Left ventricle myocardium superior (tissue), 1 donor: ENCODE results near the gene SH3RF2. TPM values are rescaled to one million over a fixed set of nuclear protein-coding genes. Genes with fewer than 3 reads are reported as not detected.
A peak's percentile ranks its signal among the peaks of the same experiment; 100 is the strongest.
"Not testable (repeated sequence)": the region's sequence is repeated elsewhere in the genome, so short reads cannot be mapped to it uniquely, and the experiment has no call there.

Experiments used
- ATAC-seq: fragments of 200-7000 bp; cut with Tn5 transposase; one replicate; pipeline ENCODE4 v1.9.1; 2020; ENCODE audit warnings: mild to moderate bottlenecking, moderate library complexity
- DNase-seq: peaks from one replicate; pipeline ENCODE4 v3.0.0-alpha.2; 2020
- intact Hi-C: fragments of 100-400 bp; cut with micrococcal nuclease; formaldehyde crosslinking; loops from one replicate; pipeline ENCODE4 v1.11.0; 2022
- long read RNA-seq: library from polyadenylated mRNA; unstranded; transcript quantifications from one replicate; pipeline ENCODE4 v2.0.0, GENCODE V29; 2021
- total RNA-seq: library from RNA; stranded (reverse); fragmentation: NEBNext Ultra II Directional; extraction: Animal tissue kit (Norgen Biotek cat#: 25700); gene quantifications from one replicate; pipeline ENCODE4 v1.2.1, GENCODE V29; 2021
- donor health status: DM: no; HTN: yes; CAD: no; lungs with severe emphysema.

SH3RF2 gene
- total RNA-seq, result 350 TPM
- long read RNA-seq, partial matches to known transcripts, result 451 of 461 reads
- long read RNA-seq, other reads (novel, unspliced or antisense), result 10 of 461 reads

GRCh38 chr5:145936401-145937131, at the start of gene SH3RF2:
Gene SH3RF2, plus strand, starts transcription at chr5:145936578. Its CDS starts 1,351 bp downstream, at chr5:145937929.
- peak; percentile 59 for DNase-seq
- ATAC-seq, result peak; percentile 85
- intact Hi-C loops, result no loop called here

GRCh38 chr5:145887217-145887616, 49.2 kb upstream of the SH3RF2 start:
- intact Hi-C loops, result no loop called here
- ATAC-seq (no peak), DNase-seq (no peak)

- intact Hi-C loops, result no loop called here
- ATAC-seq (peak; percentile 43), DNase-seq (no peak)
Measured at GRCh38 chr5:145887976-145888574, 48.3 kb upstream of the SH3RF2 start.

GRCh38 chr5:145889611-145890010, 46.8 kb upstream of the SH3RF2 start:
- intact Hi-C loops, result no loop called here
- DNase-seq (no peak), ATAC-seq (no peak)

GRCh38 chr5:145891378-145891777, 45.0 kb upstream of the SH3RF2 start:
- ATAC-seq, DNase-seq, intact Hi-C loops: not testable (repeated sequence)

GRCh38 chr5:145898171-145898570, 38.2 kb upstream of the SH3RF2 start:
- ATAC-seq (no peak), DNase-seq (no peak)
- intact Hi-C loops, result no loop called here

- ATAC-seq (no peak), DNase-seq (no peak)
- intact Hi-C loops, result no loop called here
Measured at GRCh38 chr5:145902421-145902820, 34.0 kb upstream of the SH3RF2 start.

GRCh38 chr5:145903113-145903512, 33.3 kb upstream of the SH3RF2 start:
- intact Hi-C loops, result no loop called here
- DNase-seq (no peak), ATAC-seq (no peak)

GRCh38 chr5:145903867-145904266, 32.5 kb upstream of the SH3RF2 start:
- no peak for DNase-seq
- intact Hi-C loops, result no loop called here
- ATAC-seq, result no peak

GRCh38 chr5:145904743-145905142, 31.6 kb upstream of the SH3RF2 start:
- ATAC-seq (no peak), DNase-seq (no peak)
- intact Hi-C loops, result no loop called here

GRCh38 chr5:145906401-145906800, 30.0 kb upstream of the SH3RF2 start:
- ATAC-seq (no peak), DNase-seq (no peak)
- intact Hi-C loops, result no loop called here

GRCh38 chr5:145908206-145908960, 28.0 kb upstream of the SH3RF2 start:
- no peak for DNase-seq
- intact Hi-C loops, result no loop called here

GRCh38 chr5:145911164-145911563, 25.2 kb upstream of the SH3RF2 start:
- DNase-seq, result no peak
- intact Hi-C loops, result no loop called here
- ATAC-seq, result no peak

More at GRCh38 chr5:145908206-145908960, 28.0 kb upstream of the SH3RF2 start:
- ATAC-seq, result no peak

- intact Hi-C loops, result no loop called here
- DNase-seq (no peak), ATAC-seq (no peak)
Measured at GRCh38 chr5:145912019-145912418, 24.4 kb upstream of the SH3RF2 start.

GRCh38 chr5:145912594-145912993, 23.8 kb upstream of the SH3RF2 start:
- no peak for ATAC-seq
- intact Hi-C loops, result no loop called here
- no peak for DNase-seq

GRCh38 chr5:145913701-145914100, 22.7 kb upstream of the SH3RF2 start:
- intact Hi-C loops, result no loop called here

GRCh38 chr5:145915970-145916638, 20.3 kb upstream of the SH3RF2 start:
- intact Hi-C loops, result no loop called here
- no peak for ATAC-seq
- DNase-seq, result no peak

More at GRCh38 chr5:145913701-145914100, 22.7 kb upstream of the SH3RF2 start:
- ATAC-seq, result no peak
- DNase-seq, result no peak

GRCh38 chr5:145917288-145917687, 19.1 kb upstream of the SH3RF2 start:
- intact Hi-C loops, result no loop called here
- ATAC-seq, result peak; percentile 79
- no peak for DNase-seq

- DNase-seq (no peak), ATAC-seq (no peak)
- intact Hi-C loops, result no loop called here
Measured at GRCh38 chr5:145918397-145918796, 18.0 kb upstream of the SH3RF2 start.
